Skin epidermis (tissue), 12 donors: ENCODE results near the gene PLXNA4.
"Not testable (repeated sequence)": the region's sequence is repeated elsewhere in the genome, so short reads cannot be mapped to it uniquely, and the experiment has no call there.

ENCODE experiments used
- H3K27ac ChIP-seq, 21 experiments: fragments of 200-600 bp; sonication (generic) in 11 of 21; one replicate each; pipeline ENCODE4 v1.5.0; 2020; ENCODE audit warnings: mild to moderate bottlenecking in 3 of 21, inconsistent platforms in 2 of 21, moderate library complexity in 2 of 21
- H3K4me3 ChIP-seq, 7 experiments: fragments of 200-600 bp; sonication (generic) in 2 of 7; one replicate each; pipeline ENCODE4 v1.5.0; 2020; ENCODE audit warnings: inconsistent platforms in 2 of 7, mild to moderate bottlenecking in 2 of 7, moderate library complexity in 1 of 7

PLXNA4 gene

GRCh38 chr7:132575982-132576720, at the start of gene PLXNA4:
PLXNA4 (minus strand) TSS chr7:132576470; CDS start chr7:132508693, 67,777 bp downstream.
- peak within 1 kb of the TSS in 5 of 21 experiments; percentile 3 to 67 (median 23) for H3K27ac ChIP-seq
- H3K4me3 ChIP-seq, result peak within 1 kb of the TSS; percentile 23 to 46 (median 31)

GRCh38 chr7:132625651-132626050, 49.4 kb upstream of the PLXNA4 start:
- no peak overlapping the region for H3K4me3 ChIP-seq
- no peak overlapping the region for H3K27ac ChIP-seq

GRCh38 chr7:132622081-132622480, 45.8 kb upstream of the PLXNA4 start:
- no peak overlapping the region for H3K27ac ChIP-seq
- no peak overlapping the region for H3K4me3 ChIP-seq

- Histone ChIP-seq H3K4me3 (no peak overlapping the region), H3K27ac (no peak overlapping the region)
Measured at GRCh38 chr7:132619967-132620366, 43.7 kb upstream of the PLXNA4 start.

- H3K27ac ChIP-seq, result no peak overlapping the region
Measured at GRCh38 chr7:132618956-132619305, 42.7 kb upstream of the PLXNA4 start.

GRCh38 chr7:132618271-132618955, 42.1 kb upstream of the PLXNA4 start:
- Histone ChIP-seq H3K27ac (peak overlapping the region in 1 of 21 experiments; percentile 14), H3K4me3 (no peak overlapping the region)

More at GRCh38 chr7:132618956-132619305, 42.7 kb upstream of the PLXNA4 start:
- H3K4me3 ChIP-seq, result no peak overlapping the region

- Histone ChIP-seq H3K4me3 (peak overlapping the region in 2 of 7 experiments; percentile 2 to 25), H3K27ac (no peak overlapping the region)
Measured at GRCh38 chr7:132614428-132615318, 38.4 kb upstream of the PLXNA4 start.

- Histone ChIP-seq H3K4me3 (no peak overlapping the region), H3K27ac (no peak overlapping the region)
Measured at GRCh38 chr7:132613737-132614136, 37.5 kb upstream of the PLXNA4 start.

- H3K27ac ChIP-seq, result no peak overlapping the region
- no peak overlapping the region for H3K4me3 ChIP-seq
Measured at GRCh38 chr7:132610995-132611394, 34.7 kb upstream of the PLXNA4 start.

GRCh38 chr7:132609906-132610520, 33.7 kb upstream of the PLXNA4 start:
- Histone ChIP-seq H3K27ac (no peak overlapping the region), H3K4me3 (no peak overlapping the region)

GRCh38 chr7:132609222-132609621, 33.0 kb upstream of the PLXNA4 start:
- no peak overlapping the region for H3K27ac ChIP-seq
- H3K4me3 ChIP-seq, result no peak overlapping the region

- no peak overlapping the region for H3K27ac ChIP-seq
- H3K4me3 ChIP-seq, result no peak overlapping the region
Measured at GRCh38 chr7:132608523-132608922, 32.3 kb upstream of the PLXNA4 start.

GRCh38 chr7:132607656-132608055, 31.4 kb upstream of the PLXNA4 start:
- no peak overlapping the region for H3K27ac ChIP-seq

GRCh38 chr7:132604121-132604520, 27.9 kb upstream of the PLXNA4 start:
- Histone ChIP-seq H3K4me3 (no peak overlapping the region), H3K27ac (no peak overlapping the region)

More at GRCh38 chr7:132607656-132608055, 31.4 kb upstream of the PLXNA4 start:
- no peak overlapping the region for H3K4me3 ChIP-seq

- H3K4me3 ChIP-seq, result no peak overlapping the region
Measured at GRCh38 chr7:132603220-132603833, 27.1 kb upstream of the PLXNA4 start.

GRCh38 chr7:132601783-132602182, 25.5 kb upstream of the PLXNA4 start:
- no peak overlapping the region for H3K27ac ChIP-seq
- no peak overlapping the region for H3K4me3 ChIP-seq

More at GRCh38 chr7:132603220-132603833, 27.1 kb upstream of the PLXNA4 start:
- H3K27ac ChIP-seq, result no peak overlapping the region

GRCh38 chr7:132596588-132596987, 20.3 kb upstream of the PLXNA4 start:
- H3K4me3 ChIP-seq, result no peak overlapping the region

GRCh38 chr7:132594741-132595140, 18.5 kb upstream of the PLXNA4 start:
- not testable (repeated sequence) for H3K27ac ChIP-seq, H3K4me3 ChIP-seq

More at GRCh38 chr7:132596588-132596987, 20.3 kb upstream of the PLXNA4 start:
- H3K27ac ChIP-seq, result no peak overlapping the region

GRCh38 chr7:132592936-132593335, 16.7 kb upstream of the PLXNA4 start:
- H3K27ac ChIP-seq, result no peak overlapping the region
- H3K4me3 ChIP-seq, result no peak overlapping the region
